Gastrocnemius medialis (tissue), 4 donors: ENCODE results near the gene PRELP. TPM values are rescaled to one million over a fixed set of nuclear protein-coding genes. Genes with fewer than 3 reads are reported as not detected.

Source experiments
- ATAC-seq, 2 donors: fragments of 150-250 bp; one replicate each; pipeline ENCODE4 v1.9.1; 2016
- DNase-seq, 2 donors: peaks; one replicate each; pipeline ENCODE4 v3.0.0-alpha.2; 2019
- H3K27ac ChIP-seq, 4 donors: fragments of 200-600 bp; sonication (generic); 1 replicate in 1 of 4; 2 replicates in 3 of 4; pipeline ENCODE4 v1.5.1; 2016 to 2018; ENCODE audit warnings: mild to moderate bottlenecking in 2 of 4, moderate library complexity in 1 of 4
- H3K27me3 ChIP-seq, 3 donors: fragments of 200-600 bp; sonication (generic) in 2 of 3; 1 replicate in 1 of 3; 2 replicates in 2 of 3; pipeline versions ENCODE4 v1.5.1 to v1.6.0; 2016 to 2019; ENCODE audit warnings: mild to moderate bottlenecking in 1 of 3, moderate library complexity in 1 of 3
- H3K36me3 ChIP-seq, 2 donors: fragments of 200-600 bp; sonication (generic) in 1 of 2; one replicate each; pipeline ENCODE4 v1.5.1; 2017 to 2018
- H3K4me1 ChIP-seq, 2 donors: fragments of 200-600 bp; sonication (generic) in 1 of 2; one replicate each; pipeline ENCODE4 v1.5.1; 2016 to 2017; ENCODE audit warnings: mild to moderate bottlenecking in 2 of 2
- H3K4me3 ChIP-seq, 4 donors: fragments of 200-600 bp; sonication (generic) in 3 of 4; 1 replicate in 1 of 4; 2 replicates in 3 of 4; pipeline ENCODE4 v1.5.1; 2016 to 2019; ENCODE audit warnings: mild to moderate bottlenecking in 2 of 4
- H3K9me3 ChIP-seq, 3 donors: fragments of 200-600 bp; sonication (generic) in 2 of 3; 1 replicate in 1 of 3; 2 replicates in 2 of 3; pipeline ENCODE4 v1.5.1; 2016 to 2019
- POLR2A ChIP-seq, 2 donors: fragments of 450-650 bp; IDR thresholded peaks; one replicate each; pipeline ENCODE4 v1.6.1; 2017; ENCODE audit warnings: antibody characterized with exemption in 2 of 2, mild to moderate bottlenecking in 2 of 2, moderate library complexity in 2 of 2
- in situ Hi-C, 4 donors: fragments of 200-750 bp; cut with MboI; loops; one replicate each; pipeline versions ENCODE4 v1.15.0 to v1.8.0; 2017; ENCODE audit warnings: low sequenced_read_pairs in 4 of 4
- intact Hi-C: fragments of 100-400 bp; cut with DNase I; formaldehyde crosslinking; loops from one replicate; pipeline ENCODE4 v1.15.1; 2023; ENCODE audit warnings: low total_unique reads
- total RNA-seq, 4 donors: library from RNA; depleted of rRNA; stranded (reverse); fragments of >200 nt; gene quantifications; one replicate each; pipeline versions ENCODE4 v1.1.0 to v1.2.3, GENCODE V29; 2016
- TF ChIP-seq, protein P1 (sequence below), 5 experiments: fragments of 450-650 bp in 3 of 5; fragments of 200-600 bp in 2 of 5; sonication (generic) in 2 of 5; IDR thresholded peaks in 4 of 5; conservative IDR thresholded peaks in 1 of 5; 1 replicate in 4 of 5; 2 replicates in 1 of 5; pipeline ENCODE4 v1.5.1; 2016 to 2019; ENCODE audit warnings: antibody characterized with exemption in 5 of 5, mild to moderate bottlenecking in 3 of 5, moderate library complexity in 3 of 5

The PRELP gene
- total RNA-seq, 4 donors from 2014 or later, result 12.2 to 32.6 (median 16.9) TPM

DNA sequence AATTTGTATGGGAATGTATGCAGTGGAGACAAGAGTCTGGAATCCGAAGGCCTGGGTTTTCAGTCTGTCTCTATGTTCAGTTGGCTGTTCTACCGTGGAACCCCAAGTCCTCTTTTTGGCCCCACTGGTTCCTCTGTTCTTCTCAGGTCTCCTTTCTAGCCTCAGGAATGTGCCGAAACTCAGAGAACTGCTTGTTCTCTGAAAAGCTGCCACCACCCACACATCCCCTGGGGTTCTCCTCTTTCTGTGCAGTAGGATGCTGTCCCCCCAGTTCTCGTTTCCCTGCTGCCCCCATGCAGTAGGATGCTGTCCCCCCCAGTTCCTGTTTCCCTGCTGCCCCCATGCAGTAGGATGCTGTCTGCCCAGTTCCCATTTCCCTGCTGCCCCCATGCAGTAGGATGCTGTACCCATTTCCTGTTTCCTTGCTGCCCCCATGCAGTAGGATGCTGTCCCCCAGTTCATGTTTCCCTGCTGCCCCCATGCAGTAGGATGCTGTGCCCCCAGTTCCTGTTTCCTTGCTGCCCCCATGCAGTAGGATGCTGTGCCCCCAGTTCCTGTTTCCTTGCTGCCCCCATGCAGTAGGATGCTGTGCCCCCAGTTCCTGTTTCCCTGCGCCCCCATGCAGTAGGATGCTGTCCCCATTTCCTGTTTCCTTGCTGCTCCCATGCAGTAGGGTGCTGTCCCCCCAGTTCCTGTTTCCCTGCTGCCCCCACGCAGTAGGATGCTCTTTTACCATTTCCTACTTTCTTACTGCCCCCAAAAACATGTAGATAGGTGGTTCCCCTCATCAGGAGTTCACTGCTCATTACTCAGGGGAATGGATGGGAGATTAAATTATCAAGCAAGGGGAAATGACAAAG is 53.6 kb downstream of the PRELP start:
- no peak for ATAC-seq
- Histone ChIP-seq H3K36me3 (no peaks in the 10 kb centered on the region), H3K27ac (no peak overlapping the region), H3K9me3 (no peaks in the 10 kb centered on the region), H3K4me3 (no peak overlapping the region), H3K4me1 (no peaks in the 10 kb centered on the region), H3K27me3 (no peaks in the 10 kb centered on the region)
- intact Hi-C loops (loop anchor here (10.0 kb wide), 1 partner anchor 66 kb away; no protein-coding TSS in a partner anchor), in situ Hi-C loops (no loop called here)
- no peak for DNase-seq
- no peak for TF ChIP-seq POLR2A (IDR thresholded peaks at IDR 0.05)
- TF ChIP-seq, protein P1, sequence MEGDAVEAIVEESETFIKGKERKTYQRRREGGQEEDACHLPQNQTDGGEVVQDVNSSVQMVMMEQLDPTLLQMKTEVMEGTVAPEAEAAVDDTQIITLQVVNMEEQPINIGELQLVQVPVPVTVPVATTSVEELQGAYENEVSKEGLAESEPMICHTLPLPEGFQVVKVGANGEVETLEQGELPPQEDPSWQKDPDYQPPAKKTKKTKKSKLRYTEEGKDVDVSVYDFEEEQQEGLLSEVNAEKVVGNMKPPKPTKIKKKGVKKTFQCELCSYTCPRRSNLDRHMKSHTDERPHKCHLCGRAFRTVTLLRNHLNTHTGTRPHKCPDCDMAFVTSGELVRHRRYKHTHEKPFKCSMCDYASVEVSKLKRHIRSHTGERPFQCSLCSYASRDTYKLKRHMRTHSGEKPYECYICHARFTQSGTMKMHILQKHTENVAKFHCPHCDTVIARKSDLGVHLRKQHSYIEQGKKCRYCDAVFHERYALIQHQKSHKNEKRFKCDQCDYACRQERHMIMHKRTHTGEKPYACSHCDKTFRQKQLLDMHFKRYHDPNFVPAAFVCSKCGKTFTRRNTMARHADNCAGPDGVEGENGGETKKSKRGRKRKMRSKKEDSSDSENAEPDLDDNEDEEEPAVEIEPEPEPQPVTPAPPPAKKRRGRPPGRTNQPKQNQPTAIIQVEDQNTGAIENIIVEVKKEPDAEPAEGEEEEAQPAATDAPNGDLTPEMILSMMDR (IDR thresholded peaks at IDR 0.05 in 4 of 5, conservative IDR thresholded peaks at IDR 0.05 in 1 of 5), result no peak

DNA sequence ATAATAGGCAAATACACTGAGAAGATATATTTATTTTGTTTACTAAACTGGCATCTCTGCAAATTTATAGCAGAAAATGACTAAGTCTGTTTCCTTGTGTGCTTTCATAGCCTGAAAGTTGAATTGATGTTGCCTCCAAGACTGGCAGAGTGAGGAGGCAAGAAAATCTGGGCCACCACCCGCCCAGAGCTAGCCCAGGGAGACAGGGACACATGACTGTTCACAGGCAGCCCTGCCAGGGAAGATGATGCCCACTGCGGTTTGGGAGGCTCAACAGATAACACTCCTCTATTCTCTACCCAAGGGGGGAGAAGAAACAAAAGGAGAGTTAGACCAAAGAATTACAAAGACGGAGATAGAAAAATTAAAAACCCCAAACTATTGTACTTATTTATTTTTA is 55.5 kb downstream of the PRELP start:
- no peak for TF ChIP-seq POLR2A (IDR thresholded peaks at IDR 0.05)
- TF ChIP-seq, protein P1 (IDR thresholded peaks at IDR 0.05 in 4 of 5, conservative IDR thresholded peaks at IDR 0.05 in 1 of 5), result no peak
- no peaks in the 10 kb centered on the region for H3K4me1 ChIP-seq
- H3K27ac ChIP-seq, result no peak overlapping the region
- H3K36me3 ChIP-seq, result no peaks in the 10 kb centered on the region
- no peak overlapping the region for H3K4me3 ChIP-seq
- DNase-seq, result no peak
- intact Hi-C loops, result no loop called here
- H3K27me3 ChIP-seq, result no peaks in the 10 kb centered on the region
- no peaks in the 10 kb centered on the region for H3K9me3 ChIP-seq
- in situ Hi-C loops, result no loop called here
- no peak for ATAC-seq

DNA sequence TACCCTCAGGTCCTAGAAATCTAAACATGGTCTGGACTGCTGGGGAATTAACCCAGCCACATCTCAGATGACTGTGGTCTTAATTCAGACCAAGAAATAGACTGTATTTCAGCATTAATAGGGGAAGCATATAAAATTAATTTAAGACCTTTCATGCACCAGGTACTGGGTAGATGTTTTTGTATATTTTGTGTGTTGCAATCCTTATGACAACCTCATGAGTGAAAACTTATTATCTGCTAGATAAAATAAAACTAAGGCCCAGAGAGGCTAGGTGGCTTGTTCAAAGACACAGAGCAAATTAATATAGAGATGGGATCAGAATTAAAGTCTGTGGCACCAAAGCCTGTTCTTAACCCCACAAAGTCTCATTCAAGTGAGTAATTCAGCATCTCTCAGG is 58.4 kb downstream of the PRELP start:
- intact Hi-C loops (no loop called here), in situ Hi-C loops (no loop called here)
- DNase-seq, result no peak
- H3K36me3 ChIP-seq, result no peaks in the 10 kb centered on the region
- TF ChIP-seq, protein P1 (IDR thresholded peaks at IDR 0.05 in 4 of 5, conservative IDR thresholded peaks at IDR 0.05 in 1 of 5), result no peak
- no peak for TF ChIP-seq POLR2A (IDR thresholded peaks at IDR 0.05)
- ATAC-seq, result no peak
- H3K9me3 ChIP-seq, result no peaks in the 10 kb centered on the region
- peak overlapping the region in 1 of 4 donors; percentile 44 for H3K27ac ChIP-seq
- H3K4me1 ChIP-seq, result peaks cover 0 to 10% of the 10 kb centered on the region in 2 donors
- no peak overlapping the region for H3K4me3 ChIP-seq
- H3K27me3 ChIP-seq, result no peaks in the 10 kb centered on the region

DNA sequence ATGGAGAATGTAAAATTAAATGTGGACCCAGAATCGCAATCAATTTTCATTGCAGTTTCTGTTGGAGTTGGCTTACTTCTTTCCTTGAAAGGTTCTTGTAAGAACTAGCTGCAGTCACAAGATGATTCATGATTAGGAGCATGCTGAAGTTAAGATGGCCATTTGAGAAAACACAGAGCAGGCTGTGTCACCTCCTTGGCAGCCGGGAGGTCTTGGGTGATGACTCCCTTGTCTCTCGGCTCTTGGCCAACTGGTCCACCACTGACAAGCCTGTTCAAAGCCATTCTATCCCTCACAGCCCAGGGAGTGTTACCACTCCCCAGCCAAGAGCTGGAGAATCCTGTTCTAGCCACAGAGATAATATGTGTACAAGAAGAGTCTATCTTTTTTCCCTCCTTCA is 58.9 kb downstream of the PRELP start:
- peaks cover 0 to 10% of the 10 kb centered on the region in 2 donors for H3K4me1 ChIP-seq
- in situ Hi-C loops, result no loop called here
- DNase-seq (peak; percentile 38 to 64), ATAC-seq (peak; percentile 42 to 75)
- intact Hi-C loops, result no loop called here
- peak overlapping the region in 1 of 4 donors; percentile 44 for H3K27ac ChIP-seq
- H3K4me3 ChIP-seq, result no peak overlapping the region
- no peak for TF ChIP-seq POLR2A (IDR thresholded peaks at IDR 0.05)
- TF ChIP-seq, protein P1 (IDR thresholded peaks at IDR 0.05 in 4 of 5, conservative IDR thresholded peaks at IDR 0.05 in 1 of 5), result no peak
- no peaks in the 10 kb centered on the region for H3K27me3 ChIP-seq
- H3K9me3 ChIP-seq, result no peaks in the 10 kb centered on the region
- no peaks in the 10 kb centered on the region for H3K36me3 ChIP-seq
